Activated T-helper 2 cell treated with anti-CD3 and anti-CD28 coated beads, Interferon-gamma antibody, Interleukin-2, Interleukin-4, amounts not matched to agents 10 μg/mL and 5 μg/mL and 100 μg/mL, durations not matched to agents 14 hours and 24 hours and 36 hours (primary cell): ENCODE results near the gene FAM234B. TPM values are rescaled to one million over a fixed set of nuclear protein-coding genes. Genes with fewer than 3 reads are reported as not detected.
"Not testable (repeated sequence)": the region's sequence is repeated elsewhere in the genome, so short reads cannot be mapped to it uniquely, and the experiment has no call there.

Experiments
- DNase-seq: peaks from one replicate; pipeline ENCODE4 v3.0.0; 2021; ENCODE audit warnings: low spot score
- H3K27ac Mint-ChIP-seq: one replicate; pipeline ENCODE4 v1.8.0; 2021; ENCODE audit warnings: mixed read lengths
- H3K27me3 Mint-ChIP-seq: one replicate; pipeline ENCODE4 v1.8.0; 2021; ENCODE audit warnings: low read depth, mixed read lengths
- H3K36me3 Mint-ChIP-seq: one replicate; pipeline ENCODE4 v1.8.0; 2021; ENCODE audit warnings: low read depth, mixed read lengths
- H3K4me1 Mint-ChIP-seq: one replicate; pipeline ENCODE4 v1.8.0; 2021; ENCODE audit warnings: low read depth, mixed read lengths
- H3K4me3 Mint-ChIP-seq: one replicate; pipeline ENCODE4 v1.8.0; 2021; ENCODE audit warnings: low read depth, mild to moderate bottlenecking, moderate library complexity, mixed read lengths
- H3K9me3 Mint-ChIP-seq: one replicate; pipeline ENCODE4 v1.8.0; 2021; ENCODE audit warnings: mixed read lengths
- intact Hi-C: fragments of 100-400 bp; cut with micrococcal nuclease; formaldehyde crosslinking; loops from one replicate; pipeline ENCODE4 v1.15.1; 2023
- total RNA-seq: library from RNA; stranded (reverse); gene quantifications from 2 replicates; pipeline ENCODE4 v1.2.3, GENCODE V29; 2022

The FAM234B gene
- total RNA-seq, 1 donor from 2014 or later = 6.8 TPM

DNA sequence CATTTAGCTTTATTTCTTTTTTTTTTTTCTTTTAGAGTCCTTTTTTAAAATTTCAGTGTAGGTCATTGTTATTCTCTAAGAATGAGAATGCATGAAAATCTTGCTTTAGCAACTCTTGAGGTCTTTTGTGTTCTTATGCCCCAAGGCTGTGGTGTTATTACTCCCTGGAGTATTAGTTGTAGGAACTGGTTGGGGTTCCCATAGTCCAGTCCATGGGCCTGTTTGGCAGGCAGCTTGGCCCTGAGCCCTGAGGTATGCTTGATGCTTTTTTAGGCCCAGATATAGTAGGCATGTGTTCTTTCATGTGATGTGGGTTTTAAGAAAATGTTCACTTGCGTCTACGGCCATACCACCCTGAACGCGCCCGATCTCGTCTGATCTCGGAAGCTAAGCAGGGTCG is 1.6 kb downstream of the FAM234B start:
- Mint-ChIP-seq H3K4me3 (no peak overlapping the region), H3K36me3 (no peaks in the 10 kb centered on the region), H3K27ac (no peak overlapping the region), H3K4me1 (peaks cover 2% of the 10 kb centered on the region), H3K9me3 (no peaks in the 10 kb centered on the region), H3K27me3 (peaks cover 17% of the 10 kb centered on the region)
- DNase-seq = no peak
- intact Hi-C loops = loop anchor here (10.0 kb wide), 1 partner anchor 49 kb away; no protein-coding TSS in a partner anchor

DNA sequence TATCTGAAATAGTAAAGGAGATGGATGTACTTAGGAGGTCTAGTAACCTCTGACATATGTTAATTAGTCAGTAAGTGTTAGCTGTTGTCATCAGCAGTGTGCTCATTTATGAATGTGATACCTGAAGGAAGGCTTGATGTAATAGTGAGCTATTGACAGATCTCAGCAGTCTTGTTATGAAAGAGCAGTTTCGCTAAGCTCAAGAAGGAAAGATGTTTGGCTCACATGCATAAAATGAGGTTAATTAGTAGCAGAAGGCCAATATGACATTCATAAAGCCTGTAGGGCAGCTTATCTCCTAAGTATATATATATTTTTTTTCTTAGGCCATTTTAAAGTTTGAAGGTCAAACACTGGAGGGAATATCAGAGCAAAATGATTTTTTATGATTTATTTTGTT is 2.8 kb downstream of the FAM234B start:
- Mint-ChIP-seq H3K4me1 (peaks cover 2% of the 10 kb centered on the region), H3K27ac (no peak overlapping the region), H3K9me3 (no peaks in the 10 kb centered on the region), H3K27me3 (peaks cover 10% of the 10 kb centered on the region), H3K4me3 (no peak overlapping the region), H3K36me3 (no peaks in the 10 kb centered on the region)
- intact Hi-C loops = loop anchor here (10.0 kb wide), 1 partner anchor 48 kb away; no protein-coding TSS in a partner anchor
- no peak for DNase-seq

DNA sequence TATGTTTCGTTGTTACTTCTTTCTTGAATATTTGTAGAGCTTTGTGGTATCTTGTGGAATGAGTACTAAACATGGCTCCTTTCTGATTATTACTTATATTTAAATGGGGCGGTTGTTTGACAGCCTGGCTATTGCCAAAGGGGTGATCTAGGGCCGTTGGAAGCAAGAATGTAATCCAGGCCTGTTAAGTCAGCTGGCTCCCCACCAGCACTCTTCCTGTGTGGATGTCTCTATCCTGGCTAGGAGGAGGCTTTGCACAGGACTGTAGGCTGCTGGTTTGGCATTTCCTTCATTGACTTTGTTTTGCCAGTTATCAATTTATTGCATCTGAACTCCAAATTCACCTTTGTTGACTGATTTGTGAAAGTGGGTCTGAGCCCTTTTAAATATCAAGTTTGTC is 5.6 kb downstream of the FAM234B start:
- DNase-seq = no peak
- Mint-ChIP-seq H3K27me3 (no peaks in the 10 kb centered on the region), H3K36me3 (peaks cover 5% of the 10 kb centered on the region), H3K4me1 (peaks cover 6% of the 10 kb centered on the region), H3K4me3 (no peak overlapping the region), H3K9me3 (peaks cover 19% of the 10 kb centered on the region), H3K27ac (no peak overlapping the region)
- intact Hi-C loops = loop anchor here (10.0 kb wide), 1 partner anchor 45 kb away; no protein-coding TSS in a partner anchor

GRCh38 chr12:13052421-13052820 is 8.2 kb downstream of the FAM234B start:
- Mint-ChIP-seq H3K4me1 (peaks cover 4% of the 10 kb centered on the region), H3K4me3 (no peak overlapping the region), H3K36me3 (peaks cover 10% of the 10 kb centered on the region), H3K9me3 (peaks cover 19% of the 10 kb centered on the region), H3K27ac (no peak overlapping the region), H3K27me3 (no peaks in the 10 kb centered on the region)
- DNase-seq = no peak
- intact Hi-C loops = no loop called here

DNA sequence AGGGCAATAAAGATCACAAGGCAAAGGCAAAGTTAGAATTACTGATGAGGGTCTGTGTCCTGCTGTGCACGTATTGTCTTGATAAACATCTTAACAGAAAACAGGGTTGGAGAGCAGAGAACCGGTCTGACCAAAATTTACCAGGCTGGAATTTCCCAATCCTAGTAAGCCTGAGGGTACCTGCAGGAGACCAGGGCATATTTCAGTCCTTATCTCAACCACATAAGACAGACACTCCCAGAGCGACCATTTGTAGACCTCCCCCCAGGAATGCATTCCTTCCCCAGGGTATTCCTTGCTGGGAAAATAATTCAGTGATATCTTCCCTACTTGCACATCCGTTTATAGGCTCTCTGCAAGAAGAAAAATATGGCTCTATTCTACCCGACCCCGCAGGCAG is 9.4 kb downstream of the FAM234B start:
- H3K27ac Mint-ChIP-seq, H3K4me1 Mint-ChIP-seq, intact Hi-C loops, DNase-seq, H3K27me3 Mint-ChIP-seq, H3K4me3 Mint-ChIP-seq: not testable (repeated sequence)
- peaks cover 10% of the 10 kb centered on the region for H3K36me3 Mint-ChIP-seq
- H3K9me3 Mint-ChIP-seq = peaks cover 19% of the 10 kb centered on the region

- Mint-ChIP-seq H3K27me3 (no peaks in the 10 kb centered on the region), H3K27ac (no peak overlapping the region), H3K4me3 (no peak overlapping the region), H3K4me1 (no peaks in the 10 kb centered on the region), H3K9me3 (no peaks in the 10 kb centered on the region), H3K36me3 (peaks cover 4% of the 10 kb centered on the region)
- no peak for DNase-seq
- intact Hi-C loops = no loop called here
Observed at GRCh38 chr12:13060581-13060980, 16.4 kb downstream of the FAM234B start.

DNA sequence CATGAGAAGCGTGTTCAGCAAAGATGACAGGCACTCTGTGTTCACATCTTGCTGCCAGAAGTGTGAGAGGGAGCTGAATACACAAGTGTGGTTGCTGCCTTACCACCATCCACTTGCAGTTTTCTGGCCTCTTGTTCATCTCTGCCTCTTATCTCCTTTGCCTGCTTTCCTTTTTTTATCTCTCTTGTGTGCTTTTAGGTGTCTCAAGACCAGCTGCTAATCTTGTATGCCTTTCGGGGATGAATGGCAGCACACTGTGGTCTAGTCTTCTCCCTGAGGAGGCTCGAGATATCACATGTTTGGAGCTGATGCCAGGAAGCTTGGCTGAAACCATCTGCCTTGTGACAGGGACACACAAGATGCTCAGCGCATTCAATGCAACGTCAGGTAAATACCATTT is 17.2 kb downstream of the FAM234B start:
- Mint-ChIP-seq H3K27me3 (no peaks in the 10 kb centered on the region), H3K4me1 (no peaks in the 10 kb centered on the region), H3K9me3 (no peaks in the 10 kb centered on the region), H3K36me3 (no peaks in the 10 kb centered on the region), H3K27ac (no peak overlapping the region), H3K4me3 (no peak overlapping the region)
- intact Hi-C loops = no loop called here
- DNase-seq = no peak

DNA sequence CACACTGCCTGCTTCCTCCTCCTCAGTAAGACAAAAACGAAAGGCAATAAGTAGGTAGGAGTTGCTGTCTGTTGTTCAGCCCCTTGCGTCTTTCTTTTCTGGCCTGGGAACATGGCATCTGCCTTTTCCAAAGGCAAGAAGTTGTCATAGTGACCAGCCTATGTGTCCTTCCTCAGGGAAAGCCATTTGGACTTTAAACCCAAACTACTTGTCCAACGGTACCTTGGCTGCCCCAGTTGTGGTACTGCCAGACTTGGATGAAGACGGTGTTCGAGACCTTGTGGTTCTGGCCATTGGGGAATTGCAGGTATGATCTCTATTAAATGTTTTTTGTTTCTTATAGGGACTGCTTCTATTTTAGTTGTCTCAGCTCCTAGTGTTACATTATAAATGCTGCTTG is 18.5 kb downstream of the FAM234B start:
- Mint-ChIP-seq H3K4me1 (peaks cover 7% of the 10 kb centered on the region), H3K4me3 (no peak overlapping the region)

GRCh38 chr12:13066014-13066413 is 21.8 kb downstream of the FAM234B start:
- peaks cover 3% of the 10 kb centered on the region for H3K36me3 Mint-ChIP-seq
- H3K4me3 Mint-ChIP-seq = no peak overlapping the region
- intact Hi-C loops = no loop called here
- no peaks in the 10 kb centered on the region for H3K27me3 Mint-ChIP-seq
- H3K4me1 Mint-ChIP-seq = peaks cover 7% of the 10 kb centered on the region
- no peaks in the 10 kb centered on the region for H3K9me3 Mint-ChIP-seq
- no peak overlapping the region for H3K27ac Mint-ChIP-seq
- DNase-seq = no peak

More for the DNA sequence above, 18.5 kb downstream of the FAM234B start:
- H3K27ac Mint-ChIP-seq = no peak overlapping the region
- no peaks in the 10 kb centered on the region for H3K9me3 Mint-ChIP-seq
- DNase-seq = no peak
- no peaks in the 10 kb centered on the region for H3K27me3 Mint-ChIP-seq
- peaks cover 3% of the 10 kb centered on the region for H3K36me3 Mint-ChIP-seq
- intact Hi-C loops = no loop called here

DNA sequence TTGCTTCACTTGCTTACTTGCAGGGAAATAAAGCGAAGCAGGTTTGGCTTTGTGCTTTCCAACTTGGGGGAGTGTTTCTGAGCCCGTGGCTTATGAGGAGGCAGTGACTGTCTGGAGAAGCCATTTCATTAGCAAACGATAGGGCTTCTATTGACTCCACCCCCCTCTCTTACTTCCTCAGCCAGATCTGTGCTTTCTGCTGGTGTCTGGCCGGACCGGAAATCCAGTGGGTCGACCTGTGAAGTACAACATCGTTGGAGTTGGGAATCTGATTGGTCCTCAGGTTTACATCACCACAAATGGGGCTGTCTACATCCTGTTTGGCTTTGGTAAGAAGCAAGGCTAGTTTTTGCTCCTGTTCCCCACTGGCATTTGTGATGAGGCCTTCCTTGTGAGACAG is 22.3 kb downstream of the FAM234B start:
- Mint-ChIP-seq H3K27me3 (no peaks in the 10 kb centered on the region), H3K36me3 (peaks cover 3% of the 10 kb centered on the region), H3K4me3 (no peak overlapping the region), H3K27ac (no peak overlapping the region), H3K9me3 (no peaks in the 10 kb centered on the region), H3K4me1 (peaks cover 7% of the 10 kb centered on the region)
- no peak for DNase-seq
- intact Hi-C loops = no loop called here

DNA sequence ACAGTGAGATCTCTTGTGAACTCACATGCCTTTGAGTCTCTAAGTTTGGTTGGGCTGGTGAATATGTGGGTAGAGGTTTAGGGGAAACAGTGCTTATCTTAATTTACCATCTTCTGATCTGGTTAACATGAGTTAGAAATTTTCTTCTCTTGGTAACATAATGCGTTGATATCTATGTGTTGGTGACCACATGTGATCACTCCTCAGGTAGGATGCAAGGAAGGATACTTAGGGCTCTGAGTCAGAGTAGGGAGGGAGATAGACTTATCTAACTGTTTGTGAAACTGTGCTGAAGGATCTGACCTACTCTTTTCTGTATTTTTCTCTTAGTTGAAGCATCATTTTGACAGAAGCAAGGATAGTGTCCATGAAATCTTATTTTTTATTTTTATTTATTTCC is 23.1 kb downstream of the FAM234B start:
- peaks cover 3% of the 10 kb centered on the region for H3K36me3 Mint-ChIP-seq
- H3K27me3 Mint-ChIP-seq = no peaks in the 10 kb centered on the region
- intact Hi-C loops = no loop called here
- H3K4me3 Mint-ChIP-seq = no peak overlapping the region
- no peak overlapping the region for H3K27ac Mint-ChIP-seq
- DNase-seq = no peak
- peaks cover 7% of the 10 kb centered on the region for H3K4me1 Mint-ChIP-seq
- H3K9me3 Mint-ChIP-seq = no peaks in the 10 kb centered on the region

GRCh38 chr12:13069380-13069779 is 25.2 kb downstream of the FAM234B start:
- intact Hi-C loops = no loop called here
- Mint-ChIP-seq H3K4me1 (peaks cover 7% of the 10 kb centered on the region), H3K27me3 (no peaks in the 10 kb centered on the region), H3K4me3 (no peak overlapping the region), H3K36me3 (peaks cover 3% of the 10 kb centered on the region), H3K27ac (no peak overlapping the region), H3K9me3 (no peaks in the 10 kb centered on the region)
- no peak for DNase-seq

GRCh38 chr12:13071305-13072280 is 27.4 kb downstream of the FAM234B start:
- no peaks in the 10 kb centered on the region for H3K9me3 Mint-ChIP-seq
- DNase-seq = no peak
- H3K36me3 Mint-ChIP-seq = peaks cover 6% of the 10 kb centered on the region
- intact Hi-C loops = no loop called here
- no peaks in the 10 kb centered on the region for H3K27me3 Mint-ChIP-seq
- H3K4me1 Mint-ChIP-seq = peaks cover 7% of the 10 kb centered on the region
- H3K4me3 Mint-ChIP-seq = no peak overlapping the region
- no peak overlapping the region for H3K27ac Mint-ChIP-seq
